T-helper 1 cell treated with Interleukin-12 subunit alpha and Interleukin-12 subunit beta and Interleukin-4 antibody, amounts not matched to agents 30 ng/mL and 1 ng/mL, for 36 hours (primary cell): ENCODE measurements around the gene ALK. TPM values are rescaled to one million over a fixed set of nuclear protein-coding genes. Genes with fewer than 3 reads are reported as not detected.

ENCODE experiments used
- intact Hi-C: fragments of 100-400 bp; cut with micrococcal nuclease; formaldehyde crosslinking; loops from one replicate; pipeline ENCODE4 v1.15.1; 2024
- total RNA-seq: library from RNA; stranded (reverse); gene quantifications from 2 replicates; pipeline ENCODE4 v1.2.3, GENCODE V29; 2022

ALK gene
- total RNA-seq, 1 donor from 2014 or later = not detected

DNA sequence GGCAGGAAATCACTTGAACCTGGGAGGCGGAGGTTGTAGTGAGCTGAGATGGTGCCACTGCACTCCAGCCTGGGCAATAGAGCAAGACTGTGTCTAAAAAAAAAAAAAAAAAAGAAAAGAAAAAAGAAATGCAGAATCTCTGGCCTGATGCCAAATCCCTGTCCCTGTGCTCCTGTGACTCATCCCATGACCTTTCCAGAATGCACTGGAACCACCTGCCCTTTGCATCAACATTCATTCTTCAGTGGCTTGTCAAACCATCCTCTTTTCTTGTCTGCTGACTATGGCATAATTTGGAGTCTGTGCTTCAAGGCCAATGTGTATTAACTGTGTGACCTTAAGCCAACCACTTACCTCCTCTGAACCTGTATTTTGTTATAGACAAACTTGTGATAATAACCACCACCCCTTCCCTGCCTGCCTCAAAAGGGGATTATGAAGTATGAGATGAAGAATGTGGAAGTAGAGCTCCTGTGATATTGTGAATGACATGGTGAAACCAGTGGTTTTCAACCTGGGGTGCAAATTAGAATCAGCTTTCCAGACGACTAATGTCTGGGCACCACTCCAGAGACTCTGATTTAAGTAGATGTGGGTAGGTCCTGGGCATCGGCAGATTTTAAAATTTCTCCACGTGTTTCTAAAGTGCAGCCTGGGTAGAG lies 616.9 kb downstream of the ALK start:
- intact Hi-C loops = no loop called here

DNA sequence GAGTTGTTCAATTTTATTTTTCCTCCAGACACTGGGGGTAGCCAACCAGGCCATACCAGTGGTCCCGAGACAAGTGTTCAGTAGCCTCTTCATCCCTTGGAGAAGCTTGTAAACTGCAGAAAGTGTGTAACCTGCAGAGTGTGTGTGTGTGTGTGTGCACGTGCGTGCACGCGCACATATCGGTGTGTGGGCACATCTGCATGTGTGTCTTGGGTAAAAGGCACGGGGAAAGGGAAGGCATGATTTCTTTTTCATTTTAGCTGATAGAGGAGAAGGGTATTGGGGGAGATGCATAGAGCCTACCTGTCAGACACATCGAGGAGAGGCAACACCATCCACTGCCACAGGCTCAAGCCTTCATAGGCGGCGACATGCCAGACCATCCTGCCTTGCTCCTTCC lies 624.8 kb downstream of the ALK start:
- intact Hi-C loops = no loop called here

GRCh38 chr2:29295845-29296244 lies 625.5 kb downstream of the ALK start:
- intact Hi-C loops = no loop called here

- intact Hi-C loops = no loop called here
Observed at GRCh38 chr2:29293830-29294438, 627.5 kb downstream of the ALK start.

DNA sequence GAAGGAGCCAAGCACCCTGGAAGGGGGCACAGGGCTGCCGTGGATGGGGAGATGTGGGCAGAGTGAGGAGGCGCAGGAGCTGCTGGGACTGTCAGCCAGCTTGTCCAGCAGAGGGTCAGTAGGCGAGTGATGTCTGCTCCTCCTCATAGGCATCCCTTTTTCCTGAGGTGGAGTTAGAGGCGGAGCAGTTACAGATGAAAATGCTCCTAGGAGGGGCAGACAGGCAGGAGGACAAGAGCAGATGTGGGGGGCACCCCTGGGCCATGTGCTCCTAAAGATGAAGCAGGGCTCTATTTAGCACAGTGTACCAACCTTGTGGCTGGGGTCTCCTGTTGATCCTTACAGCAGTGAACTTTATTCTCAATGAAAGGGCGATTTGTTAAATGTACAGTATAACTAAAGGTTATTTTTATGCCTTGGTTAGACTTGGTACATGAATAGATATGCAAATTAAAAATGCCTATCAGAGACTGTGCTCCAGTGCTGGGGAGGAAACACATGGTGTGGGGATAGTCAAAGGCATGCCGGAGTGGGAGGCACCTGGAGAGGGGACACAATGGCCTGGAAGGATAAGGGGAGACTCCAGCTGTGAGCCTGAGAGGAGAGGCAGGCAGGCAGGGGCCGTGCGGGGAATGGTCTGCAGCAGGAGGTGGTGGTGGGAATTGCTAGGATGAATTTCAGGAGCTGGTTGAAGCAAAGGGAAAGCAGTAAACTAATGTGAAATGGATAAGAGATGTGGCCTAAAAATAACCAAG lies 630.9 kb downstream of the ALK start:
- intact Hi-C loops = no loop called here

DNA sequence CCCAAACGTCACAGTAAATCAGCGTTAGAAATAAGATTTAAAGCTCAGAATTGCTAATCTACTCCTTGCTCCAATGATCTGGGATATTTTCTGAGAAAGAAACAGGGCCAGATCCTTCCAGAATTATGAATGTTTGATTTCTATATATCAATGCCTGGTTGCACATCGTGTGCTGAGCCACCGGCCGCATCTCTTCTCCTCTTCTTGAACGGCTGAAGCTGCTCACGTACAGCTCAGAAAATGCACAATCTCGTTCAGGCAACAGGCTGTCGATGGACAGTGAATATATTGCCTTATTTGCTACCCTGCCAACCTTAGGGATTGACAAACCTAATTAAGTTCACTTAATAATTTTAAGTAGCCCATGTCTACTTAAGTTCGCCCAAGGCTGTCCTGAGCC lies 636.7 kb downstream of the ALK start:
- intact Hi-C loops = no loop called here

DNA sequence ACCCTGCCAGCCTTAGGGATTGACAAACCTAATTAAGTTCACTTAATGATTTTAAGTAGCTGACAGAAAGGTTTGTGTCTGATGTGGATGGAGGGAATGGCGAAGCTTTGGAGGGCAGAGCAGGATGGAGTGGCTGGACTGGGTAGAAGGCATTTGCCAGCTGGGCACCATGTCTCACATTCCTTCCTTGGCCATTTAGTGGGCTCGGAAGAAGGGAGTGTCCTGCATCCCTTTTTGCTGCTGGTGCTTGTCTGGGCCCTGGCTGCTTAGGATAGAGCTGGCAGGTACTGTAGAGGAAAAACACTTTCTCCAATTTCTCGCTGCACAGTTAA lies 639.5 kb downstream of the ALK start:
- intact Hi-C loops = no loop called here

DNA sequence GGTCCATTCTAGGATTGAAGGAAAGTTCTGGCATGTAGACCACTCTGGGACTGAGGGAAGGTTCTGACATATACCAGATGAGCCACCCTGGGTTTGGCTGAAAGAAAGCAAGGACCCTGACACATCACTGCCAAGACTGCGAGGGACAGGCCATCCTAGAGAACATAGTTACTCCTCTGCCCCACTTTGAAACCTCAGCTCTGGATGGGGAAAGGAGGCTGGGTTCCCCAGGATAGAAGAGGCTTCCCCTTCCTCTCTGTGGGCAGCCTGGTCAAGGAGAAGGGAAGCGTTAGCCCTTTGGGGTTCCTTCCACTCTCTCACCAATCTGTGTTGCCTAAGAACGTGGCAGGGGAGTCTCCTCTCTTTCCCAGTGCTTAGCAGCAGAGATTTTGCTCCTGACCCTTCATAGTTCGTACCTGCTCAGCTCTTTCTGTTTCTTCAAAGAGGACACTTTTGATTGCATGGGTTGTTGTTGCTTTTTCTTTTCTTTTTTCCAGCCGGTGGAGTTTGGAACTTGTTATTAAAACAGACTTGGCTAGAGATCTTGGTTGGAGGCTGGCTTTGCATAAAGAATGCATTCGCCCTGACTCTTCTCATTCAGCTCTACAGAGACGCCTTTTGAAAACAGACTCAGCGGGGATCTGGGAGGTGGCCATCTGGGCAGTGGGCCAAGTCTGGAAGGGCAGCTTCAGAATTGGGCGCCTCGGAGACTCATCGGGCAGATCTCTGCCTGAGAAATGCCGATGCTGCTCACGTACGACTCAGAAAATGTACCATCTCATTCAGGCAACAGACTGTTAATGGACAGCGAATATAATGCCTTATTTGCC lies 640.1 kb downstream of the ALK start:
- intact Hi-C loops = no loop called here

GRCh38 chr2:29278966-29279365 lies 642.4 kb downstream of the ALK start:
- intact Hi-C loops = no loop called here

DNA sequence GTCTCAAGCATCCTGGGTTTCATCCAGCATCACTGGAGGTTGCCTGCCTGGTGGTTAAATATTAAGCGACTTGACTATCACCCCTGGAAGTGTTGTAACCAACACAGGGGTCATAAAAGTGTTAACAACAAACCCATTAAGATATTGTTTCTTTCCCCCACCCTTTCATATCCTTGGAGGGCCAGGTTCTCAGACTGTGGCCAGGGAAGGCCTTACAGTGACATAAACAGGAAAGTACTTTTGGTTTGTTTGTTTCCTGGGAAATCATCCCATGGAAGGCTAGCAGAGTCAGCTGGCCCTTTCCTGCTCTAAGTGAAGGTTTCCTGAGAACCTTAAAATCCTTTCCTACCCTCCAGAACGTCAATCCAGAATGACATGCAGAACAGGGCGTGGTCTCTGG lies 645.2 kb downstream of the ALK start:
- intact Hi-C loops = no loop called here

GRCh38 chr2:29275186-29275585 lies 646.2 kb downstream of the ALK start:
- intact Hi-C loops = no loop called here

- intact Hi-C loops = no loop called here
Observed at GRCh38 chr2:29273685-29274611, 647.4 kb downstream of the ALK start.

GRCh38 chr2:29273004-29273684 lies 648.2 kb downstream of the ALK start:
- intact Hi-C loops = no loop called here

GRCh38 chr2:29272311-29272710 lies 649.1 kb downstream of the ALK start:
- intact Hi-C loops = no loop called here

DNA sequence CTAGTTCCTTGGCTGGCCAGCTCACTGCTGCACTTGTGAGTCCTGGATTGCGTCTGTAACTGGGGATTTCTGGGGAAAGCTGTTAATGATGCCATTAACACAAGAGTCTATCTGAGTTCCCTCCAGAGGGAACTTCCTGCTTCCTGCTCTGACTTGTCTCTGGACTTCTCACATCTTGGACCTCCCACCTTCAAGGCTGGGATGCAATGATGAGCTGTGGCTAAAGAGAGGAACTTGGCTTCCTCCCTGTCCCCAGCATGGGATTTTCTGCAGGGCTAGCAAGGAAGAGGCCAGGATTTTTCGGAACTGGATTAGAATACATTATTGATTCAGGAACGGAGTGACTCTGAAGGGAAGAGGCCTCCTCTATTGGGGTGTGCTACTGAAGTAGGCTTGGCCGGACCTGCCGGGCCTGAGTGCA lies 650.7 kb downstream of the ALK start:
- intact Hi-C loops = no loop called here

GRCh38 chr2:29269765-29270109 lies 651.6 kb downstream of the ALK start:
- intact Hi-C loops = no loop called here

- intact Hi-C loops = no loop called here
Observed at GRCh38 chr2:29269095-29269764, 652.2 kb downstream of the ALK start.

GRCh38 chr2:29267720-29268119 lies 653.7 kb downstream of the ALK start:
- intact Hi-C loops = no loop called here

DNA sequence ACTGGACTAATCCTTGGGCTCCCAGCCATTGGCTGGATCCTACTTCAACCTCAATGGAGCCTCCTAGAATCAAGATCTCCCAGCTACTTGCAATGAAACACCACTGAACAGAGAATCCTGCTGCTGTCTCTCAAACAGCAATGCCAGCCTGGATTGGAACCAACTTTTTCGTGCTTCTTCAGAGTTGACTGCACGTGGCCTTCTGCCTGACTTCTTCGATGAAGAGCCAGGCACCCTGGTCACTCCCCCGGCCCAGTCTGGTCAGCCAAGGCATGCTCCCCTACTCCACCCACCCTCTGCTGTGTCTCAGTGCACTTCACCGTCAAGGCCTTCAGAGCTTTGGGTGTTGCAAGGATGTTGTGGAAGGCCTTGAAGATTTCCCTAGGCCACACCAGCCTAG lies 657.5 kb downstream of the ALK start:
- intact Hi-C loops = no loop called here
